H9 (cell line): Measurements from ENCODE around the gene SLC22A15. TPM values are rescaled to one million over a fixed set of nuclear protein-coding genes. Genes with fewer than 3 reads are reported as not detected.
"Not testable (repeated sequence)": the region's sequence is repeated elsewhere in the genome, so short reads cannot be mapped to it uniquely, and the experiment has no call there.

ENCODE experiments used
- DNase-seq: peaks from one replicate; pipeline ENCODE4 v3.0.0-alpha.2; 2017
- H2AFZ ChIP-seq: one replicate; pipeline ENCODE4 v1.6.1; 2013; ENCODE audit warnings: mild to moderate bottlenecking, low read length, control low read depth, moderate library complexity
- H2AK5ac ChIP-seq: 2 replicates; pipeline ENCODE4 v1.6.1; 2013; ENCODE audit warnings: low read length, control low read depth, mixed read lengths; ENCODE audit not compliant: insufficient read length
- H2BK120ac ChIP-seq: one replicate; pipeline ENCODE4 v1.6.1; 2013; ENCODE audit warnings: low read depth, mild to moderate bottlenecking, low read length, control low read depth, inconsistent platforms; ENCODE audit not compliant: poor library complexity, severe bottlenecking
- H2BK12ac ChIP-seq: 2 replicates; pipeline ENCODE4 v1.6.1; 2013; ENCODE audit warnings: low read length, control low read depth, mixed read lengths, low read depth; ENCODE audit not compliant: insufficient read length
- H2BK15ac ChIP-seq: 2 replicates; pipeline ENCODE4 v1.6.1; 2013; ENCODE audit warnings: low read depth, low read length, control low read depth
- H2BK20ac ChIP-seq: one replicate; pipeline ENCODE4 v1.6.1; 2013; ENCODE audit warnings: low read depth, mild to moderate bottlenecking, low read length, control low read depth, inconsistent platforms; ENCODE audit not compliant: poor library complexity, severe bottlenecking
- H2BK5ac ChIP-seq: 2 replicates; pipeline ENCODE4 v1.6.1; 2013; ENCODE audit warnings: low read length, control low read depth, mixed read lengths; ENCODE audit not compliant: insufficient read length
- H3K14ac ChIP-seq: 2 replicates; pipeline ENCODE4 v1.6.1; 2013; ENCODE audit warnings: low read length, control low read depth; ENCODE audit not compliant: insufficient read depth
- H3K18ac ChIP-seq: 2 replicates; pipeline ENCODE4 v1.6.1; 2013; ENCODE audit warnings: low read depth, mild to moderate bottlenecking, mixed read lengths, low read length, control low read depth; ENCODE audit not compliant: insufficient read length
- H3K23ac ChIP-seq: 2 replicates; pipeline ENCODE4 v1.6.1; 2013; ENCODE audit warnings: low read length, control low read depth, mixed read lengths, low read depth; ENCODE audit not compliant: insufficient read length
- H3K23me2 ChIP-seq: 2 replicates; pipeline ENCODE4 v1.6.1; 2013; ENCODE audit warnings: low read depth, mild to moderate bottlenecking, mixed read lengths, low read length, control low read depth; ENCODE audit not compliant: insufficient read length, poor library complexity, severe bottlenecking
- H3K27ac ChIP-seq: 2 replicates; pipeline ENCODE4 v1.5.1; 2013; ENCODE audit warnings: low read length, control low read depth, mixed read lengths, low read depth; ENCODE audit not compliant: insufficient read length
- H3K27me3 ChIP-seq: 2 replicates; pipeline ENCODE4 v1.6.1; 2013; ENCODE audit warnings: low read length, control low read depth, inconsistent platforms; ENCODE audit not compliant: insufficient read depth
- H3K4ac ChIP-seq: 2 replicates; pipeline ENCODE4 v1.6.1; 2013; ENCODE audit warnings: low read depth, mild to moderate bottlenecking, control low read depth, inconsistent platforms, low read length, moderate library complexity
- H3K4me1 ChIP-seq: 2 replicates; pipeline ENCODE4 v1.6.1; 2013; ENCODE audit warnings: low read length, control low read depth, inconsistent platforms; ENCODE audit not compliant: insufficient read depth
- H3K4me2 ChIP-seq: 2 replicates; pipeline ENCODE4 v1.6.1; 2013; ENCODE audit warnings: low read length, control low read depth, mixed read lengths; ENCODE audit not compliant: insufficient read length, insufficient read depth
- H3K56ac ChIP-seq: 2 replicates; pipeline ENCODE4 v1.6.1; 2013; ENCODE audit warnings: low read depth, mild to moderate bottlenecking, mixed read lengths, low read length, control low read depth; ENCODE audit not compliant: insufficient read length
- H3K79me1 ChIP-seq: 2 replicates; pipeline ENCODE4 v1.6.1; 2013; ENCODE audit warnings: low read depth, mild to moderate bottlenecking, moderate library complexity, low read length, control low read depth, inconsistent platforms; ENCODE audit not compliant: insufficient read depth, poor library complexity, severe bottlenecking
- H3K79me2 ChIP-seq: 2 replicates; pipeline ENCODE4 v1.6.1; 2013; ENCODE audit warnings: low read length, control low read depth, inconsistent platforms; ENCODE audit not compliant: insufficient read depth
- H3K9ac ChIP-seq: 2 replicates; pipeline ENCODE4 v1.6.1; 2013; ENCODE audit warnings: low read length, control low read depth, mixed read lengths; ENCODE audit not compliant: insufficient read length; ENCODE audit errors: extremely low read depth
- H3K9me3 ChIP-seq: one replicate; pipeline ENCODE4 v1.6.1; 2013; ENCODE audit warnings: low read depth, low read length, inconsistent platforms; ENCODE audit not compliant: control insufficient read depth
- H3T11ph ChIP-seq: one replicate; pipeline ENCODE4 v1.6.1; 2013; ENCODE audit warnings: mild to moderate bottlenecking, low read length, control low read depth, inconsistent platforms
- H4K20me1 ChIP-seq: one replicate; pipeline ENCODE4 v1.6.1; 2013; ENCODE audit not compliant: control insufficient read depth, insufficient read length, insufficient read depth
- H4K5ac ChIP-seq: 2 replicates; pipeline ENCODE4 v1.6.1; 2013; ENCODE audit warnings: low read depth, mild to moderate bottlenecking, mixed read lengths, low read length, control low read depth; ENCODE audit not compliant: insufficient read length
- H4K8ac ChIP-seq: replicated peaks from 2 replicates; pipeline ENCODE4 v1.6.1; 2013; ENCODE audit warnings: low read length, control low read depth, mixed read lengths, low read depth; ENCODE audit not compliant: insufficient read length
- H4K91ac ChIP-seq: 2 replicates; pipeline ENCODE4 v1.6.1; 2013; ENCODE audit warnings: low read depth, mild to moderate bottlenecking, moderate library complexity, mixed read lengths, low read length, control low read depth; ENCODE audit not compliant: insufficient read length
- H3K27ac Mint-ChIP-seq, 3 experiments: 2 replicates in 2 of 3; 3 replicates in 1 of 3; pipeline ENCODE4 v1.8.0; 2020 to 2021; ENCODE audit warnings: mixed read lengths in 3 of 3, mild to moderate bottlenecking in 1 of 3, moderate library complexity in 1 of 3
- H3K27me3 Mint-ChIP-seq: 2 replicates; pipeline ENCODE4 v1.8.0; 2021; ENCODE audit warnings: low read depth, mild to moderate bottlenecking, moderate library complexity, mixed read lengths
- H3K36me3 Mint-ChIP-seq, 3 experiments: 2 replicates in 2 of 3; 3 replicates in 1 of 3; pipeline ENCODE4 v1.8.0; 2020 to 2021; ENCODE audit warnings: low read depth in 3 of 3, mixed read lengths in 3 of 3; ENCODE audit not compliant: insufficient read depth in 1 of 3
- H3K4me1 Mint-ChIP-seq, 2 experiments: 2 replicates each; pipeline ENCODE4 v1.8.0; 2020; ENCODE audit warnings: mixed read lengths in 2 of 2
- H3K4me3 Mint-ChIP-seq, 2 experiments: 2 replicates in 1 of 2; 3 replicates in 1 of 2; pipeline ENCODE4 v1.8.0; 2020 to 2021; ENCODE audit warnings: mild to moderate bottlenecking in 2 of 2, mixed read lengths in 2 of 2, moderate library complexity in 1 of 2
- H3K9me3 Mint-ChIP-seq, 2 experiments: 2 replicates in 1 of 2; 3 replicates in 1 of 2; pipeline ENCODE4 v1.8.0; 2020; ENCODE audit warnings: mild to moderate bottlenecking in 2 of 2, mixed read lengths in 2 of 2, moderate library complexity in 1 of 2
- WGBS: extraction: QIAGEN DNeasy Blood & Tissue Kit; methylation state at CpG from one replicate; pipeline ENCODE4 v1.1.7; 2013; ENCODE audit warnings: missing lambda C conversion rate, low lambda C conversion rate, mixed read lengths; ENCODE audit not compliant: insufficient read length; ENCODE audit errors: extremely low coverage; 5-methylcytosine and 5-hydroxymethylcytosine counted together
- total RNA-seq: library from RNA; stranded (reverse); gene quantifications from 2 replicates; pipeline ENCODE4 v1.2.1, GENCODE V29; 2021

Gene SLC22A15
- total RNA-seq, 1 experiment from 2014 or later = 3.2 TPM

DNA sequence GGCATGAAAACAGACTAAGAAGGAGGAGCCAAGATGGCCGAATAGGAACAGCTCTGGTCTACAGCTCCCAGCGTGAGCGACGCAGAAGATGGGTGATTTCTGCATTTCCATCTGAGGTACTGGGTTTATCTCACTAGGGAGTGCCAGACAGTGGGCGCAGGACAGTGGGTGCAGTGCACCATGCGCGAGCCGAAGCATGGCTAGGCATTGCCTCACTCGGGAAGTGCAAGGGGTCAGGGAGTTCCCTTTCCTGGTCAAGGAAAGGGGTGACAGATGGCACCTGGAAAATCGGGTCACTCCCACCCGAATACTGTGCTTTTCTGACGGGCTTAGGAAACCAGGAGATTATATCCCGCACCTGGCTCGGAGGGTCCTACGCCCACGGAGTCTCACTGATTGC, 75.6 kb downstream of the SLC22A15 start:
- not testable (repeated sequence) for H3T11ph ChIP-seq, H4K91ac ChIP-seq, H2AFZ ChIP-seq, H3K9me3 ChIP-seq, H3K9ac ChIP-seq, H2BK20ac ChIP-seq, H3K27me3 Mint-ChIP-seq, H3K79me1 ChIP-seq, H3K23me2 ChIP-seq, H3K4ac ChIP-seq, H3K27me3 ChIP-seq, H2BK15ac ChIP-seq, H4K20me1 ChIP-seq, H4K8ac ChIP-seq, H3K18ac ChIP-seq, H3K4me2 ChIP-seq, H3K4me3 Mint-ChIP-seq, H3K79me2 ChIP-seq, H3K23ac ChIP-seq, H2BK5ac ChIP-seq, H2BK120ac ChIP-seq, DNase-seq, H3K27ac ChIP-seq, H3K14ac ChIP-seq, H2AK5ac ChIP-seq, H3K4me1 Mint-ChIP-seq, H4K5ac ChIP-seq, H2BK12ac ChIP-seq, H3K4me1 ChIP-seq, H3K27ac Mint-ChIP-seq, H3K56ac ChIP-seq
- Mint-ChIP-seq H3K9me3 (peaks cover 66 to 71% of the 10 kb centered on the region in 2 experiments), H3K36me3 (peaks cover 19 to 53% (median 50%) of the 10 kb centered on the region in 3 experiments)
- no CpG with 5 or more reads among the region's 16 CpGs for WGBS
